Adrenal gland (tissue), 5 donors: Measurements from ENCODE around the gene NKX2-8.

ENCODE experiments used
- POLR2A ChIP-seq, 2 donors: fragments of 450-650 bp; IDR thresholded peaks; one replicate each; pipeline ENCODE4 v1.6.1; 2017; ENCODE audit warnings: antibody characterized with exemption in 2 of 2, mild to moderate bottlenecking in 2 of 2, moderate library complexity in 1 of 2
- TF ChIP-seq, protein P1 (sequence below), 6 experiments: fragments of 450-650 bp in 4 of 6; fragments of 200-600 bp in 2 of 6; sonication (generic) in 1 of 6; IDR thresholded peaks; 1 replicate in 5 of 6; 2 replicates in 1 of 6; pipeline versions ENCODE4 v1.5.1 to v1.8.0; 2016 to 2021; ENCODE audit warnings: antibody characterized with exemption in 6 of 6, mild to moderate bottlenecking in 2 of 6, moderate library complexity in 1 of 6
- donor health status: DM: no; HTN: no; CAD: no.

GRCh38 chr14:36555998-36556743 lies 26.2 kb downstream of the NKX2-8 start:
- TF ChIP-seq, protein P1, sequence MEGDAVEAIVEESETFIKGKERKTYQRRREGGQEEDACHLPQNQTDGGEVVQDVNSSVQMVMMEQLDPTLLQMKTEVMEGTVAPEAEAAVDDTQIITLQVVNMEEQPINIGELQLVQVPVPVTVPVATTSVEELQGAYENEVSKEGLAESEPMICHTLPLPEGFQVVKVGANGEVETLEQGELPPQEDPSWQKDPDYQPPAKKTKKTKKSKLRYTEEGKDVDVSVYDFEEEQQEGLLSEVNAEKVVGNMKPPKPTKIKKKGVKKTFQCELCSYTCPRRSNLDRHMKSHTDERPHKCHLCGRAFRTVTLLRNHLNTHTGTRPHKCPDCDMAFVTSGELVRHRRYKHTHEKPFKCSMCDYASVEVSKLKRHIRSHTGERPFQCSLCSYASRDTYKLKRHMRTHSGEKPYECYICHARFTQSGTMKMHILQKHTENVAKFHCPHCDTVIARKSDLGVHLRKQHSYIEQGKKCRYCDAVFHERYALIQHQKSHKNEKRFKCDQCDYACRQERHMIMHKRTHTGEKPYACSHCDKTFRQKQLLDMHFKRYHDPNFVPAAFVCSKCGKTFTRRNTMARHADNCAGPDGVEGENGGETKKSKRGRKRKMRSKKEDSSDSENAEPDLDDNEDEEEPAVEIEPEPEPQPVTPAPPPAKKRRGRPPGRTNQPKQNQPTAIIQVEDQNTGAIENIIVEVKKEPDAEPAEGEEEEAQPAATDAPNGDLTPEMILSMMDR (IDR thresholded peaks at IDR 0.05) = no peak
- no peak for TF ChIP-seq POLR2A (IDR thresholded peaks at IDR 0.05)
